ENCODE measurements around the gene RNF227.
A peak's percentile ranks its signal among the peaks of the same experiment; 100 is the strongest.

Gene RNF227

GRCh38 chr17:7940034-7940433 lies 23.9 kb upstream of the RNF227 start:
- no peak for TF ChIP-seq SIN3A (IDR thresholded peaks at IDR 0.05; ENCODE audit: borderline replicate concordance, insufficient read depth, low read length)

- no peak for TF ChIP-seq FOXP2 (optimal IDR thresholded peaks at IDR 0.05; ENCODE audit: borderline replicate concordance, extremely low read depth, extremely low read length, insufficient read depth)
- no peak for TF ChIP-seq SIN3A (IDR thresholded peaks at IDR 0.05; ENCODE audit: borderline replicate concordance, insufficient read depth, low read length)
- no peak for TF ChIP-seq POLR2AphosphoS5 (IDR thresholded peaks at IDR 0.05; ENCODE audit: low read depth, low read length)
These were observed 19.8 kb upstream of the RNF227 start for GRCh38 chr17:7935859-7936258.

GRCh38 chr17:7932949-7933348 lies 16.9 kb upstream of the RNF227 start:
- TF ChIP-seq REST (IDR thresholded peaks at IDR 0.05; ENCODE audit: insufficient read depth in 1 of 2, low read depth in 2 of 2, low read length in 2 of 2), result no peak
- TF ChIP-seq FOXP2 (optimal IDR thresholded peaks at IDR 0.05; ENCODE audit: borderline replicate concordance, extremely low read depth, extremely low read length, insufficient read depth), result no peak
- no peak for TF ChIP-seq POLR2AphosphoS5 (IDR thresholded peaks at IDR 0.05; ENCODE audit: low read depth, low read length)
- peak; percentile 89; the same call in 1 of the 2 replicates for TF ChIP-seq SIN3A (IDR thresholded peaks at IDR 0.05; ENCODE audit: borderline replicate concordance, insufficient read depth, low read length)

- TF ChIP-seq REST (IDR thresholded peaks at IDR 0.05; ENCODE audit: insufficient read depth in 1 of 2, low read depth in 2 of 2, low read length in 2 of 2) (no peak), SIN3A (IDR thresholded peaks at IDR 0.05; ENCODE audit: borderline replicate concordance, insufficient read depth, low read length) (peak; percentile 5; the same call in 1 of the 2 replicates)
These were observed 16.4 kb upstream of the RNF227 start for GRCh38 chr17:7932483-7932891.

GRCh38 chr17:7931709-7932482 lies 15.8 kb upstream of the RNF227 start, which contains the start of the genes CNTROB and TRAPPC1:
Gene CNTROB, plus strand, starts transcription at chr17:7932206. Its CDS starts 874 bp downstream, at chr17:7933080.
Gene TRAPPC1, minus strand, starts transcription at chr17:7931946. Its CDS starts 117 bp downstream, at chr17:7931829.
- peak; percentile 40 for TF ChIP-seq FOXP2 (optimal IDR thresholded peaks at IDR 0.05; ENCODE audit: borderline replicate concordance, extremely low read depth, extremely low read length, insufficient read depth)
- TF ChIP-seq SIN3A (IDR thresholded peaks at IDR 0.05; ENCODE audit: borderline replicate concordance, insufficient read depth, low read length), result peak; percentile 30; the same call in 1 of the 2 replicates
- TF ChIP-seq POLR2AphosphoS5 (IDR thresholded peaks at IDR 0.05; ENCODE audit: low read depth, low read length), result peak; percentile 70
- TF ChIP-seq REST (IDR thresholded peaks at IDR 0.05; ENCODE audit: insufficient read depth in 1 of 2, low read depth in 2 of 2, low read length in 2 of 2), result 0 out of 4 replicates have a peak, but pooled peaks of 1 of the 2 experiments have one; percentile 19
- TF ChIP-seq TAF1 (IDR thresholded peaks at IDR 0.05; ENCODE audit: borderline replicate concordance, insufficient read depth, low read length), result no peak

- TF ChIP-seq SIN3A (IDR thresholded peaks at IDR 0.05; ENCODE audit: borderline replicate concordance, insufficient read depth, low read length) (no peak), POLR2AphosphoS5 (IDR thresholded peaks at IDR 0.05; ENCODE audit: low read depth, low read length) (no peak), TAF1 (IDR thresholded peaks at IDR 0.05; ENCODE audit: borderline replicate concordance, insufficient read depth, low read length) (no peak), REST (IDR thresholded peaks at IDR 0.05; ENCODE audit: insufficient read depth in 1 of 2, low read depth in 2 of 2, low read length in 2 of 2) (no peak), FOXP2 (optimal IDR thresholded peaks at IDR 0.05; ENCODE audit: borderline replicate concordance, extremely low read depth, extremely low read length, insufficient read depth) (no peak)
These were observed 14.9 kb upstream of the RNF227 start for GRCh38 chr17:7930841-7931631.
